Activated CD8-positive, alpha-beta T cell treated with anti-CD3 and anti-CD28 coated beads for 36 hours (primary cell): Measurements from ENCODE around the gene TNPO1. TPM values are rescaled to one million over a fixed set of nuclear protein-coding genes. Genes with fewer than 3 reads are reported as not detected.
A peak's percentile ranks its signal among the peaks of the same experiment; 100 is the strongest.

Source experiments
- ATAC-seq: fragments of 200-7000 bp; cut with Tn5 transposase; one replicate; pipeline ENCODE4 v1.10.0; 2021; ENCODE audit warnings: mild to moderate bottlenecking, moderate library complexity
- CTCF ChIA-PET: fragments of 350-600 bp; sonication (Branson Sonifier 250); formaldehyde crosslinking; loops from one replicate; lab custom pipeline; 2021; ENCODE audit warnings: antibody characterized with exemption; lab: Charles Lee
- POLR2A ChIA-PET: fragments of 350-600 bp; sonication (Branson Sonifier 250); formaldehyde crosslinking; loops from one replicate; lab custom pipeline; 2021; ENCODE audit warnings: antibody characterized with exemption; lab: Charles Lee
- DNase-seq: peaks from one replicate; pipeline ENCODE4 v3.0.0-alpha.2; 2020
- H3K27ac Mint-ChIP-seq: one replicate; pipeline ENCODE4 v1.8.0; 2021; ENCODE audit warnings: mild to moderate bottlenecking, mixed read lengths
- H3K27me3 Mint-ChIP-seq: one replicate; pipeline ENCODE4 v1.8.0; 2021; ENCODE audit warnings: mixed read lengths
- H3K36me3 Mint-ChIP-seq: one replicate; pipeline ENCODE4 v1.8.0; 2021; ENCODE audit warnings: low read depth, mixed read lengths
- H3K4me1 Mint-ChIP-seq: one replicate; pipeline ENCODE4 v1.8.0; 2021; ENCODE audit warnings: low read depth, mixed read lengths
- H3K4me3 Mint-ChIP-seq: one replicate; pipeline ENCODE4 v1.8.0; 2021; ENCODE audit warnings: mild to moderate bottlenecking, moderate library complexity, mixed read lengths
- H3K9me3 Mint-ChIP-seq: one replicate; pipeline ENCODE4 v1.8.0; 2021; ENCODE audit warnings: mixed read lengths
- intact Hi-C: fragments of 100-400 bp; cut with micrococcal nuclease; formaldehyde crosslinking; loops from one replicate; pipeline ENCODE4 v1.10.0; 2022
- total RNA-seq, 2 experiments: library from RNA; stranded (reverse); gene quantifications; one replicate each; pipeline ENCODE4 v1.2.3, GENCODE V29; 2021
- TF ChIP-seq, protein P1 (sequence below): fragments of 200-600 bp; IDR thresholded peaks from one replicate; pipeline ENCODE4 v1.8.0; 2022; ENCODE audit warnings: antibody characterized with exemption, mild to moderate bottlenecking

The TNPO1 gene
- total RNA-seq, 2 experiments from 2014 or later: 97.8 to 116 TPM

DNA sequence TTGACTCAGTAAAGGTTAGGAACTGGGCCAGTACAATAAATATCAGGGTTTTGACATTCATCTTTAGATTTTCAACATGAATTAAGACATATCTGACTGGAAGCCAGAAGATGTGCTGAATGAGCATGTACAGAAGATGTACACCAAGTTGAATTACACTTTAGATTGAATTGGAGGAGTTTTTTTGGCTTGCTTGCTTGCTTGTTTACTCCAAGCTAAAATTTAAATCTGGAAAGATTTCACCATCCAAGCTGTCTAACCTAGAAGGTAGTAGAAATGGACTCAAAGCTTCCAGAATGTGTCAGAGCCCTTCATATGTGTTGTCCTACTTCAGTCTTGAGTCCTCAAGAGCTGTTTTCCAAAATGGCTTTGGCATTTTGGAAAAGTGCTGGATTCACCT, 90.3 kb downstream of the TNPO1 start:
- TF ChIP-seq, protein P1, sequence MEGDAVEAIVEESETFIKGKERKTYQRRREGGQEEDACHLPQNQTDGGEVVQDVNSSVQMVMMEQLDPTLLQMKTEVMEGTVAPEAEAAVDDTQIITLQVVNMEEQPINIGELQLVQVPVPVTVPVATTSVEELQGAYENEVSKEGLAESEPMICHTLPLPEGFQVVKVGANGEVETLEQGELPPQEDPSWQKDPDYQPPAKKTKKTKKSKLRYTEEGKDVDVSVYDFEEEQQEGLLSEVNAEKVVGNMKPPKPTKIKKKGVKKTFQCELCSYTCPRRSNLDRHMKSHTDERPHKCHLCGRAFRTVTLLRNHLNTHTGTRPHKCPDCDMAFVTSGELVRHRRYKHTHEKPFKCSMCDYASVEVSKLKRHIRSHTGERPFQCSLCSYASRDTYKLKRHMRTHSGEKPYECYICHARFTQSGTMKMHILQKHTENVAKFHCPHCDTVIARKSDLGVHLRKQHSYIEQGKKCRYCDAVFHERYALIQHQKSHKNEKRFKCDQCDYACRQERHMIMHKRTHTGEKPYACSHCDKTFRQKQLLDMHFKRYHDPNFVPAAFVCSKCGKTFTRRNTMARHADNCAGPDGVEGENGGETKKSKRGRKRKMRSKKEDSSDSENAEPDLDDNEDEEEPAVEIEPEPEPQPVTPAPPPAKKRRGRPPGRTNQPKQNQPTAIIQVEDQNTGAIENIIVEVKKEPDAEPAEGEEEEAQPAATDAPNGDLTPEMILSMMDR: no peak
- intact Hi-C loops: no loop called here
- DNase-seq (no peak), ATAC-seq (no peak)
- POLR2A ChIA-PET: no interaction called here
- no peaks in the 10 kb centered on the region for H3K9me3 Mint-ChIP-seq
- CTCF ChIA-PET: interaction anchor here (0.7 kb wide), 1 partner anchor 119 kb away, joined by 3 read pairs; no protein-coding TSS in a partner anchor
- no peaks in the 10 kb centered on the region for H3K4me1 Mint-ChIP-seq
- H3K27me3 Mint-ChIP-seq: no peaks in the 10 kb centered on the region
- H3K36me3 Mint-ChIP-seq: peaks cover 54% of the 10 kb centered on the region
- H3K27ac Mint-ChIP-seq: no peak overlapping the region
- H3K4me3 Mint-ChIP-seq: no peak overlapping the region

GRCh38 chr5:72908664-72909063, 92.2 kb downstream of the TNPO1 start:
- H3K27ac Mint-ChIP-seq: no peak overlapping the region
- H3K36me3 Mint-ChIP-seq: peaks cover 40% of the 10 kb centered on the region
- DNase-seq (no peak), ATAC-seq (no peak)
- H3K4me1 Mint-ChIP-seq: no peaks in the 10 kb centered on the region
- intact Hi-C loops: no loop called here
- H3K9me3 Mint-ChIP-seq: no peaks in the 10 kb centered on the region
- POLR2A ChIA-PET: no interaction called here
- H3K27me3 Mint-ChIP-seq: no peaks in the 10 kb centered on the region
- H3K4me3 Mint-ChIP-seq: no peak overlapping the region
- TF ChIP-seq, protein P1: no peak
- CTCF ChIA-PET: no interaction called here

GRCh38 chr5:72917371-72917776, 100.9 kb downstream of the TNPO1 start:
- DNase-seq (no peak), ATAC-seq (no peak)
- TF ChIP-seq, protein P1: no peak
- H3K4me3 Mint-ChIP-seq: no peak overlapping the region
- H3K36me3 Mint-ChIP-seq: no peaks in the 10 kb centered on the region
- CTCF ChIA-PET: no interaction called here
- no peak overlapping the region for H3K27ac Mint-ChIP-seq
- no peaks in the 10 kb centered on the region for H3K9me3 Mint-ChIP-seq
- POLR2A ChIA-PET: interaction anchor here (1.2 kb wide), 1 partner anchor 9 kb away, joined by 3 read pairs; no protein-coding TSS in a partner anchor
- intact Hi-C loops: no loop called here
- H3K4me1 Mint-ChIP-seq: no peaks in the 10 kb centered on the region
- H3K27me3 Mint-ChIP-seq: no peaks in the 10 kb centered on the region

DNA sequence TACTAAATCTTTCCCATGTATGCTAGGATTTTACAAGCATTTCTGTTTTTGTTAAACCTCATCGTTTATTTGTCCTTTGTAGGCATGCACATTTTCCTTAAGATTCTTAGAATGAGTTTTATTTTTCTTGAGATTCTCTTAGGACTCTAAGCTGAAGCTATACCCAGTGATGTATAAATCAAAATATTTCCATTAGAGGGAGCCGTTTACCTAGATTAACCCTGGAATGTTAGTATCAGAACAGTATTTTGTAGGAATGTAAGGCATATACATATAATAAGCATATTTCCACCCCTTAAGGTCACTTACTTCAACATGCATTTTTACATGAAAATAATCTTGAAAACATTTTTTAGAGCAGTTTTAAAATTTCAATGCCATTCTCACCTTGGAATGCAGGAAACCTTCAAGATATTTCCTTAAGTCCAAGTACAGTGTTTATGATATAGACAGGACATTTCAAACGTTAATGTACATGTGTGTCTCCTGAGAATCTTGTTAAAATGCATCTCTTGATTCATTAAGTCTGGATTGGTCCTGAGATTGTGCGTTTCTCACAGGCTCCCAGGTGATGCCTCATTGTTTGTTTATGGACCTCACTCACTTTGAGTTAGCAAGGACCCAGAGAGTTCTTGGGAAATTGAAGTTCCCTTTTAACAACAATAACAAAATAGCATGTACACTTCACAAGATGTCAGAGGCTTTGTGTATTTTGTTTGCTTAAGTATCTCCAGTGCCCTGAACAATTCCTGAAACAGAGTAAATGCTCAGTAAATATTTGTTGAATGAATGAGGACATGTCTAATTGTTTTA, 104.4 kb downstream of the TNPO1 start:
- intact Hi-C loops: no loop called here
- no peak for DNase-seq
- Mint-ChIP-seq H3K9me3 (no peaks in the 10 kb centered on the region), H3K27ac (no peak overlapping the region), H3K27me3 (no peaks in the 10 kb centered on the region), H3K36me3 (no peaks in the 10 kb centered on the region), H3K4me1 (no peaks in the 10 kb centered on the region), H3K4me3 (no peak overlapping the region)
- TF ChIP-seq, protein P1: peak; percentile 23
- CTCF ChIA-PET: interaction anchor here (0.9 to 1.0 kb wide), 2 partner anchors 8 to 23 kb away, joined by 3 read pairs; no protein-coding TSS in a partner anchor
- POLR2A ChIA-PET: no interaction called here
- ATAC-seq: no peak

- no peaks in the 10 kb centered on the region for H3K36me3 Mint-ChIP-seq
- H3K27ac Mint-ChIP-seq: no peak overlapping the region
- intact Hi-C loops: no loop called here
- H3K4me1 Mint-ChIP-seq: no peaks in the 10 kb centered on the region
- DNase-seq (no peak), ATAC-seq (no peak)
- no peaks in the 10 kb centered on the region for H3K27me3 Mint-ChIP-seq
- ChIA-PET CTCF (interaction anchor here (1.0 kb wide), 1 partner anchor 9 kb away, joined by 3 read pairs; no protein-coding TSS in a partner anchor), POLR2A (no interaction called here)
- H3K4me3 Mint-ChIP-seq: no peak overlapping the region
- H3K9me3 Mint-ChIP-seq: no peaks in the 10 kb centered on the region
- TF ChIP-seq, protein P1: no peak
These were observed 105.4 kb downstream of the TNPO1 start for GRCh38 chr5:72921886-72922285.
